Colonic mucosa (tissue), 4 donors: ENCODE data around the gene USHBP1. TPM values are rescaled to one million over a fixed set of nuclear protein-coding genes. Genes with fewer than 3 reads are reported as not detected.

ENCODE experiments used
- DNase-seq: peaks from one replicate; pipeline ENCODE4 v3.0.0-alpha.2; 2020
- H3K27ac ChIP-seq: fragments of 200-600 bp; one replicate; pipeline ENCODE4 v1.8.0; 2021
- H3K27me3 ChIP-seq: fragments of 200-600 bp; one replicate; pipeline ENCODE4 v1.8.0; 2021
- H3K36me3 ChIP-seq: fragments of 200-600 bp; one replicate; pipeline ENCODE4 v1.8.0; 2021
- H3K4me1 ChIP-seq: fragments of 200-600 bp; one replicate; pipeline ENCODE4 v1.8.0; 2021; ENCODE audit warnings: mild to moderate bottlenecking
- H3K4me3 ChIP-seq: fragments of 200-600 bp; one replicate; pipeline ENCODE4 v1.8.0; 2021
- H3K9ac ChIP-seq, 2 donors: one replicate each; pipeline ENCODE4 v1.7.0; 2013; ENCODE audit warnings: control low read depth in 2 of 2, low read depth in 2 of 2, low read length in 2 of 2
- H3K9me3 ChIP-seq: fragments of 200-600 bp; one replicate; pipeline ENCODE4 v1.8.0; 2021
- intact Hi-C: fragments of 100-400 bp; cut with DNase I; formaldehyde crosslinking; loops from one replicate; pipeline ENCODE4 v1.14.1; 2022
- total RNA-seq, 2 donors: library from RNA; stranded (reverse); fragmentation: NEBNext Ultra II Directional in 1 of 2; extraction: Animal tissue kit (Norgen Biotek cat#: 25700) in 1 of 2; gene quantifications; one replicate each; pipeline ENCODE4 v1.2.1, GENCODE V29; 2021
- TF ChIP-seq, protein P1 (sequence below): fragments of 200-600 bp; IDR thresholded peaks from one replicate; pipeline ENCODE4 v1.8.0; 2022; ENCODE audit warnings: antibody characterized with exemption, mild to moderate bottlenecking
- donor health status: healthy.
- donor health status: DM: no; HTN: no; CAD: no.
- donor health status: DM: no; HTN: no; CAD: no.

Gene USHBP1
- total RNA-seq, 2 donors from 2014 or later = 1.1 to 1.3 TPM

DNA sequence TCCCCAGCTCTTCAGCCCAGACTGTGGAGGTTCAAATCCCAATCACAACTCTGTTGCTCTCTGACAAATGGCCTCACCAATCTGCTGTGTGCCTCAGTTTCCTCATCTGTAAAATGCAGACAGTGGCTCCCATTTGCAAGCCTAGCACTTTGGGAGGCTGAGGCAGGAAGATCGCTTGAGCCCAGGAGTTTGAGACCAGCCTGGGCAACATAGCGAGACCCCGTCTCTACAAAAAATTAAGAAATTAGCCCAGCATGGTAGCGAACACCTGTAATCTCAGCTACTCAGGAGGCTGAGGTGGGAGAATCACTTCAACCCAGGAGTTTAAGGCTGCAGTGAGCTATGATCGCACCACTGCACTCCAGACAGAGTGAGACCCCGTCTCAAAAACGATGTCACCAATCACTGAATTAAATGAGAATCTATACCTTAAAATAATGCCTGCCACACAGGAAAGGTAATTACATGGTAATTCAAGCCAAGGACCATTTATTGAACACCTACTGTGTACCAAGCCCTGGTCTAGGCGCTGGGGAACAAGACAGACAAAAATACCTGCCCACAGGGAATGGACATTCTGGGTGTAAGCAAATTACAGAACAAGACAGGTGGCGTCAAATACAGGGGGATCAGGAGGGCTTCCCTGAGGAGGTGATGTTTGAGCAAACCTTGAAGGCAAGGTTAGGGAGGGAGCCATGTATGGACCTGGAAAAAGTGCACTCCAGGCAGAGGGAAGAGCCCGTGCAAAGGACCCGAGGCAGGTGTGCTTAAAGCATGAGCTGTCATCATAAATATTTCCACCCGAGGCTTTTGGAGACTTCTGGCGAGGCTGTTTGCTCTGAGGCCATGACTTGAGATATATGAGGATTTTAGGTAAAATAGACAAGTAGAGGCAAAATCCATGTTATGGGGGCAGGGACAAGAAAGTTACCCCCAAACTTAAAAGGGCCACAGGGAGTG is 26.5 kb downstream of the USHBP1 start:
- Histone ChIP-seq H3K4me3 (no peak overlapping the region), H3K9me3 (no peaks in the 10 kb centered on the region), H3K4me1 (peaks cover 41% of the 10 kb centered on the region), H3K36me3 (no peaks in the 10 kb centered on the region), H3K27me3 (no peaks in the 10 kb centered on the region), H3K9ac (no peak overlapping the region), H3K27ac (no peak overlapping the region)
- TF ChIP-seq, protein P1, sequence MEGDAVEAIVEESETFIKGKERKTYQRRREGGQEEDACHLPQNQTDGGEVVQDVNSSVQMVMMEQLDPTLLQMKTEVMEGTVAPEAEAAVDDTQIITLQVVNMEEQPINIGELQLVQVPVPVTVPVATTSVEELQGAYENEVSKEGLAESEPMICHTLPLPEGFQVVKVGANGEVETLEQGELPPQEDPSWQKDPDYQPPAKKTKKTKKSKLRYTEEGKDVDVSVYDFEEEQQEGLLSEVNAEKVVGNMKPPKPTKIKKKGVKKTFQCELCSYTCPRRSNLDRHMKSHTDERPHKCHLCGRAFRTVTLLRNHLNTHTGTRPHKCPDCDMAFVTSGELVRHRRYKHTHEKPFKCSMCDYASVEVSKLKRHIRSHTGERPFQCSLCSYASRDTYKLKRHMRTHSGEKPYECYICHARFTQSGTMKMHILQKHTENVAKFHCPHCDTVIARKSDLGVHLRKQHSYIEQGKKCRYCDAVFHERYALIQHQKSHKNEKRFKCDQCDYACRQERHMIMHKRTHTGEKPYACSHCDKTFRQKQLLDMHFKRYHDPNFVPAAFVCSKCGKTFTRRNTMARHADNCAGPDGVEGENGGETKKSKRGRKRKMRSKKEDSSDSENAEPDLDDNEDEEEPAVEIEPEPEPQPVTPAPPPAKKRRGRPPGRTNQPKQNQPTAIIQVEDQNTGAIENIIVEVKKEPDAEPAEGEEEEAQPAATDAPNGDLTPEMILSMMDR = no peak
- intact Hi-C loops = no loop called here
- no peak for DNase-seq

DNA sequence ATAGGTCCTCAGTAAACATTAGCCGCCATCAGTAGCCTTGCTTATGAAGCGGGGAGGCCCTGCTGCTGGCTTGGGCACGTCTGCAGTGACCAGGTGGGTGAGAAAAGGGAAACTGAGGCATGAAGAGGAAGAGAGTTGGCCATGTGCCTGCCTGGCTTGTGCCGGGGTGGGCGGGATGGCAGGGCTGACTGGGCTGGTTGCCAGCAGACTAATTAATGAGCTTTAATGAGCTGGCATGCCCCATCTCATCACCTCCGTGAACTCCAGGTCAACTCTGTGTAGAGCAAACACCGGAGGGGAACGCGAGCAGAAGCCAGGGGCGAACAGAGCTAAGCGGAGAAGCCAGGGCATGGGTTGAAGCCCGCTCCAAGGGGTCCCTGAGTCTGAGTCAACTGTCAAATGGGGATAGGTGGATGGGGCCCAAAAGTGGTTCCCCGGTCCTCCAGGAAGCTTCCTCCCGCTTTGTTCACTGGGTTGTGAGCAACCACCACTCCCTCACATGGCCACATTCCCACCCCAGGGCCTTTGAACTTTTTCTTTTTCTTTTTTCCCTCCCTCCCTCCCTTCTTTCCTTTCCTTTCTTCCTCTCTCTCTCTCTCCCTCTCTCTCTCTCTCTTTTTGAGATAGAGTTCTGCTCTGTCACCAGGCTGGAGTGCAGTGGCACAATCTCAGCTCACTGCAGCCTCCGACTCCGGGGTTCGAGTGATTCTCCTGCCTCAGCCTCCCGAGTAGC is 27.6 kb downstream of the USHBP1 start:
- no peaks in the 10 kb centered on the region for H3K27me3 ChIP-seq
- H3K4me3 ChIP-seq = no peak overlapping the region
- peaks cover 6% of the 10 kb centered on the region for H3K36me3 ChIP-seq
- H3K9ac ChIP-seq = peak overlapping the region in 1 of 2 donors; percentile 63
- peaks cover 33% of the 10 kb centered on the region for H3K4me1 ChIP-seq
- no peak for DNase-seq
- peak overlapping the region; percentile 70 for H3K27ac ChIP-seq
- TF ChIP-seq, protein P1 = no peak
- intact Hi-C loops = no loop called here
- H3K9me3 ChIP-seq = no peaks in the 10 kb centered on the region

DNA sequence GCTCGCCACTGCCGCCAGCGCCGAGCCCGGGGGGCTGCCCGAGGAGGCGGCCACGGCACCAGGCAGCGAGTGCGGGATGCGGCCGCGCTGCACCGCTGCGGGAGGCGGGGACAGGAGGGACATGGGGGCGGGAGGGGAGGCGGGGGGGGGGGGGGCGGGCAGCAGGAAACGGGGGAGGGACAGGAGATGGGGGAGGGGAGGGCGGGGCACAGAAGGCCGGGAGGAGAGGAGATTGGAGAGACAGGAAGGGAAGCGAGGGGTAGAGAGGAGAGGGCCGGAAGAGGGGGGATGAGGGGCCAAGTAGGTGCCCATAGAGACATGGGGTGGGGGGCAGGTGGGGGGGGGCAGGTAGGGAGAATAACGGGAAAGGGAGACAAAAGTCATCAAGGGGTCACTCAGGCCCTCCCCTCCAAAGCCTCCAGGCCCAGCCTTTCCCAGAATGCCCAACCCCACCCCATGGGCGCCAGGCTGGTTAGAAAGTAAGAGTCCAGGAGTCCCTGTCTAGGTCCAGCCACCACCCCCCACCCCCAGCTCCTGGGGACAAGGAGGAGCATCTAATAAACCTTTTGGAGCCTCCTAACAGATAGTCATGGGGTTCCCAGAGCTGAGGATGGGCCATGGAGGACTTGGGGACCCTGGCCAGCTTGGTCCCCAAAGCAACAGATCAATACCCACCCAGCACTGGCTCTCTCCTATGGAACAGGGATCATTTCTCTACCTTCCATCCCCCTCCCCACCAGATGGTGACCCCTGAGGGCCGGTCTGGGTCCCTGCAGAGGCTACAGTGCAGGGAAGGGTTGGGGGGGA is 28.4 kb downstream of the USHBP1 start:
- Histone ChIP-seq H3K36me3 (peaks cover 9% of the 10 kb centered on the region), H3K9ac (peak overlapping the region; percentile 67 to 79), H3K9me3 (no peaks in the 10 kb centered on the region), H3K4me1 (peaks cover 31% of the 10 kb centered on the region), H3K27me3 (no peaks in the 10 kb centered on the region), H3K4me3 (peak overlapping the region; percentile 60), H3K27ac (peak overlapping the region; percentile 85)
- DNase-seq = peak; percentile 68
- TF ChIP-seq, protein P1 = no peak
- intact Hi-C loops = no loop called here

GRCh38 chr19:17235300-17235970 is 29.1 kb downstream of the USHBP1 start:
- Histone ChIP-seq H3K27ac (peak overlapping the region; percentile 85), H3K9ac (peak overlapping the region; percentile 67 to 79)
- intact Hi-C loops = no loop called here

More at GRCh38 chr19:17235300-17235970, 29.1 kb downstream of the USHBP1 start:
- TF ChIP-seq, protein P1 = no peak
- H3K36me3 ChIP-seq = peaks cover 9% of the 10 kb centered on the region
- DNase-seq = peak; percentile 68
- H3K9me3 ChIP-seq = no peaks in the 10 kb centered on the region
- peak overlapping the region; percentile 60 for H3K4me3 ChIP-seq
- H3K4me1 ChIP-seq = peaks cover 26% of the 10 kb centered on the region
- no peaks in the 10 kb centered on the region for H3K27me3 ChIP-seq
